Esophagus muscularis mucosa (tissue), 3 donors: ENCODE results near the gene UBAP2L.

Source experiments
- CTCF ChIP-seq, 3 experiments: fragments of 200-600 bp in 2 of 3; fragments of 450-650 bp in 1 of 3; sonication (generic) in 2 of 3; IDR thresholded peaks; one replicate each; pipeline ENCODE4 v1.5.1; 2017 to 2019; ENCODE audit warnings: antibody characterized with exemption in 3 of 3, mild to moderate bottlenecking in 2 of 3, moderate library complexity in 1 of 3
- POLR2A ChIP-seq: fragments of 450-650 bp; IDR thresholded peaks from one replicate; pipeline ENCODE4 v1.6.1; 2017; ENCODE audit warnings: antibody characterized with exemption, moderate library complexity, mild to moderate bottlenecking, low read depth
- POLR2AphosphoS5 ChIP-seq, 2 donors: sonication (generic); formaldehyde crosslinking; IDR thresholded peaks; one replicate each; pipeline ENCODE4 v1.6.1; 2017; ENCODE audit warnings: antibody characterized with exemption in 2 of 2

- TF ChIP-seq CTCF (IDR thresholded peaks at IDR 0.05), result no peak
- no peak for TF ChIP-seq POLR2AphosphoS5 (IDR thresholded peaks at IDR 0.05)
- no peak for TF ChIP-seq POLR2A
These were observed 35.9 kb downstream of the UBAP2L start for GRCh38 chr1:154256686-154257085.
